Stimulated activated CD4-positive, alpha-beta T cell treated with anti-CD3 and anti-CD28 coated beads, TNF-alpha, amount 100 ng/mL, for 4 hours (primary cell): Measurements from ENCODE around the gene ARL11.
"Not testable (repeated sequence)": the region's sequence is repeated elsewhere in the genome, so short reads cannot be mapped to it uniquely, and the experiment has no call there.

Source experiments
- DNase-seq, 3 experiments: peaks; one replicate each; pipeline ENCODE4 v3.0.0-alpha.2; 2020; ENCODE audit warnings: low read depth in 3 of 3

ARL11 gene

GRCh38 chr13:49612042-49612441 lies 16.3 kb upstream of the ARL11 start:
- not testable (repeated sequence) for DNase-seq

- no peak for DNase-seq
These were observed 12.3 kb upstream of the ARL11 start for GRCh38 chr13:49615836-49616675.

GRCh38 chr13:49616676-49617065 lies 11.6 kb upstream of the ARL11 start:
- DNase-seq = no peak

- no peak for DNase-seq
These were observed 8.1 kb upstream of the ARL11 start for GRCh38 chr13:49620170-49620621.

- no peak for DNase-seq
These were observed 5.9 kb upstream of the ARL11 start for GRCh38 chr13:49622174-49622946.

GRCh38 chr13:49624229-49624628 lies 4.1 kb upstream of the ARL11 start:
- DNase-seq = no peak

- DNase-seq = no peak
These were observed 2.8 kb upstream of the ARL11 start for GRCh38 chr13:49625392-49626079.

- no peak for DNase-seq
These were observed 1.1 kb downstream of the ARL11 start for GRCh38 chr13:49629196-49629938.

GRCh38 chr13:49629947-49630346 lies 1.6 kb downstream of the ARL11 start:
- no peak for DNase-seq

- DNase-seq = no peak
These were observed 2.3 kb downstream of the ARL11 start for GRCh38 chr13:49630580-49630979.

GRCh38 chr13:49632156-49632555 lies 3.8 kb downstream of the ARL11 start:
- no peak for DNase-seq

GRCh38 chr13:49633710-49634109 lies 5.4 kb downstream of the ARL11 start:
- DNase-seq = no peak

GRCh38 chr13:49635599-49636433 lies 7.5 kb downstream of the ARL11 start:
- DNase-seq = no peak

- no peak for DNase-seq
These were observed 8.4 kb downstream of the ARL11 start for GRCh38 chr13:49636705-49637104.

- DNase-seq = no peak
These were observed 9.9 kb downstream of the ARL11 start for GRCh38 chr13:49638030-49638743.

GRCh38 chr13:49638744-49639072 lies 10.4 kb downstream of the ARL11 start:
- DNase-seq = no peak

GRCh38 chr13:49641801-49642291 lies 13.5 kb downstream of the ARL11 start:
- DNase-seq = no peak

- DNase-seq = no peak
These were observed 14.8 kb downstream of the ARL11 start for GRCh38 chr13:49643035-49643646.

GRCh38 chr13:49645451-49645850 lies 17.1 kb downstream of the ARL11 start:
- no peak for DNase-seq

GRCh38 chr13:49646688-49647087 lies 18.4 kb downstream of the ARL11 start:
- no peak for DNase-seq
